ENCODE results near the gene VPS37B.

VPS37B gene

DNA sequence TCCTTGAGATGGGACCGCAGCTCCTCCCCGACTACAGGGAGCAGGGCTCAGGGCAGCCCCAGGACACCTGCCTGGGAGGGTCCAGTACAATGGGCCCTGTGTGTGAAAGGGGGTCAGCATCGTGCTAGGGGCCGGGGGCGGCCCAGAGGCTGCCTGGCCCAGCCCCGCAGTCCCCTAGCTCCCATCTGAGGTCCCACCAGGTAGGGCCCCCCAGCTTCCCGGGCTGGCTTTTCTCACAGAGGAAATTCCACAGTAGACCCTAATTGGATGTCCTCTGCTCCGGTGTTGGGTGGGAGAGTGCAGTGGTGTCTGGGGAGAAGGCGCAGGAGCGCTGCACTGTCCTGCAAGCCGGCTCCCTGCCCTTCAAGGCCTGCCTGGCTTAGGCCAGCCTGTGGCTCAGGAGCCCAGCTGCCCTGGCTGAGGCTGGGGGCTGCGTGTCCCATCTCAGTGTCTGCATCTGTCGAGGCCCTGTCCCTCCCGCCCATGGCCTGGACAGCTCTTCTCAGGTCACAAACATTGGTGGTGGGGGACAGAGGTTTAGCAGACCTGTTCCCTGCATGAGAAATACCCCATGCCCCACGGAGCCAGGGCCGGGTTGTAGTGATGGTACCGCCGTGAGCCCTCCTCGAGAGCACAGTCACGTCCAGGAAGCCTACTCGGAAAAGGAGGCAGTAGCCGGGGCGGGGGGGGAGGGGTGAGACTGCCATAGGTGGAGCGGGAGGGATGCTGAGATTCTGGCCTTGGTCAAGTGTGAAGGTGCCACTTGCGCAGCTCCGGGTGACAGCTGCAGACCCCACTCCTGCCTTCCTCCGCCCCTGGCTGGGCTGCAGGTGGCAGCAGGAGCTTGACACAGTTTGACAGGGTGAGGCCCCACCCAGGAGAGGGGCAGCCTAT lies 49.1 kb downstream of the VPS37B start:
- DNase-seq (ENCODE audit: low spot score): no peak

DNA sequence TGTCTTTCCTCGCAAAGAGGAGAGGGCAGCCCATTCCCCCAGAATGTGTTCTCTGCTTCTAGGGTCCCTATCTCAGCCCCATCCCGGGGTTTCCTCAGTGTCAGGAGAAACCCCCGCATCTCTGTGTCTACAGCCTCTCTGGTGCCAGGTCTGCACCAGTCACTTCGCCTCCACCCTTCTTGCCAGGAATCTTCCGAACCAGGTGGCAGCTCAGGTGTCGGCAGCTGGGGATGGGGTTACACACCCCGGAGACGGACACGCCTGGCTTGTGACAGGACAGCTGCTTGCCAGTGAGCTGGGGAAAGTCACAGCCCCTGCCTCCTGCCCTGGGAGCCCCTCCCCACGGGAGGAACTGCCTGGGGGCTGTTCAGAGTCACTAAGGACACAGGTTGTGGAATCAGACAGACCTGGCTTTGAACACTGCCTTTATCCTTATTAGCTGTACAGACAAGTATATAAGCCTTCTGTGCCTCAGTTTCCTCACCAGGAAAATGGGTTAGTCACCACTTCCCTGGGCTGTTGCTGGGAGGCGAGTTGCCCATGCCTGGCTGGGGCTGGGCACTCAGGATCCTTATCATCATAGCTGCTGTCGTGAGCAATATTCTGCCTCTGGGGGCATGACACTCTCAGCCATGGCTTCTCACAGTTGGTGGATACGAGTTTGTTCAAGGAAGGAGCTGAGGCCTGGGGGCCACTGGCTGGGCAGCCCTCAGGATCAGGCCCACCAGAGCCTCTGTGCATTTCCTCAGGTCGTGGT lies 49.9 kb downstream of the VPS37B start:
- no peak for DNase-seq (ENCODE audit: low spot score)

More for the DNA sequence above, 49.1 kb downstream of the VPS37B start:
- TF ChIP-seq, protein P1, sequence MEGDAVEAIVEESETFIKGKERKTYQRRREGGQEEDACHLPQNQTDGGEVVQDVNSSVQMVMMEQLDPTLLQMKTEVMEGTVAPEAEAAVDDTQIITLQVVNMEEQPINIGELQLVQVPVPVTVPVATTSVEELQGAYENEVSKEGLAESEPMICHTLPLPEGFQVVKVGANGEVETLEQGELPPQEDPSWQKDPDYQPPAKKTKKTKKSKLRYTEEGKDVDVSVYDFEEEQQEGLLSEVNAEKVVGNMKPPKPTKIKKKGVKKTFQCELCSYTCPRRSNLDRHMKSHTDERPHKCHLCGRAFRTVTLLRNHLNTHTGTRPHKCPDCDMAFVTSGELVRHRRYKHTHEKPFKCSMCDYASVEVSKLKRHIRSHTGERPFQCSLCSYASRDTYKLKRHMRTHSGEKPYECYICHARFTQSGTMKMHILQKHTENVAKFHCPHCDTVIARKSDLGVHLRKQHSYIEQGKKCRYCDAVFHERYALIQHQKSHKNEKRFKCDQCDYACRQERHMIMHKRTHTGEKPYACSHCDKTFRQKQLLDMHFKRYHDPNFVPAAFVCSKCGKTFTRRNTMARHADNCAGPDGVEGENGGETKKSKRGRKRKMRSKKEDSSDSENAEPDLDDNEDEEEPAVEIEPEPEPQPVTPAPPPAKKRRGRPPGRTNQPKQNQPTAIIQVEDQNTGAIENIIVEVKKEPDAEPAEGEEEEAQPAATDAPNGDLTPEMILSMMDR (IDR thresholded peaks at IDR 0.05; ENCODE audit: extremely low read depth, missing control alignments): no peak

DNA sequence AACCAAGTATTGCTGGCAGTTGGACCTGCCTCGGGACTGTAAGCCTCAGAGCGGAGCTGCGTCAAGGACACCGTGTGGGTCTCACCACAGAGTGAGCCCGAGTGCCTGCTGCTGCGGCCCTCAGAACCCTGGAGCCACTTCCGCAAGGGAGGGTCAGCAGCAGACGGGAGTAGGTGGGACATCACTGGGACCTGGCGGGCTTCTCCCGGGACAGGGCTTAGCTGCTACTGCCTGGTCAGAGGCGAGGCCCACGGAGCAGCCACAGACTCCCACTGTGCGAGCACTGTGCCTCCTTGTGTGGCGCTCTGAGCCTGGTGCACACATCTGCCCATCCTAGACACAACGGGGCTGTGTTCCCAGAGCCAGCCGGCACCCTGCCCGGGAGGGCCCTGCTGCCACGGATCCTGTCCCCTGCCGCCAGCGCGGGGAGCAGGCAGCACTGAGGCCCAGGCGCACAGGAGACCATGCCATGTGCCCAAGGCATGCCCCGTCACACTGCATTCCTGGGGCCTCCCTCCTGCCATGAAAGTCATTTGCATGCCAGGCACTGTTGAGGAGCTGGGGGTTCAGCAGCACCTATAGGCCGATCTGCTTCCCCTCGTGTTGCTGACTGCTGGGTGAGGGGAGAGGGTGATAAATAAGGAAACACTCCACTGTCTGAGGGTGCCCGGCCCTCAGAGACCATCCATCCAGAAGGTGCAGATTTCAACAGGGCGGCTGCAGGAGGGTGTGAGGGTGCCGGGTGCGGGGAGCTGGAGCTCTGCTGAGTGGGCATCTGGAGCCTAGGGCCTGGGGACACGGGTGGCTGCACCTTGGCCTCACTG lies 50.7 kb downstream of the VPS37B start:
- TF ChIP-seq, protein P1 (IDR thresholded peaks at IDR 0.05; ENCODE audit: extremely low read depth, missing control alignments): no peak
- no peak for DNase-seq (ENCODE audit: low spot score)

More for the DNA sequence above, 49.9 kb downstream of the VPS37B start:
- TF ChIP-seq, protein P1 (IDR thresholded peaks at IDR 0.05; ENCODE audit: extremely low read depth, missing control alignments): no peak

DNA sequence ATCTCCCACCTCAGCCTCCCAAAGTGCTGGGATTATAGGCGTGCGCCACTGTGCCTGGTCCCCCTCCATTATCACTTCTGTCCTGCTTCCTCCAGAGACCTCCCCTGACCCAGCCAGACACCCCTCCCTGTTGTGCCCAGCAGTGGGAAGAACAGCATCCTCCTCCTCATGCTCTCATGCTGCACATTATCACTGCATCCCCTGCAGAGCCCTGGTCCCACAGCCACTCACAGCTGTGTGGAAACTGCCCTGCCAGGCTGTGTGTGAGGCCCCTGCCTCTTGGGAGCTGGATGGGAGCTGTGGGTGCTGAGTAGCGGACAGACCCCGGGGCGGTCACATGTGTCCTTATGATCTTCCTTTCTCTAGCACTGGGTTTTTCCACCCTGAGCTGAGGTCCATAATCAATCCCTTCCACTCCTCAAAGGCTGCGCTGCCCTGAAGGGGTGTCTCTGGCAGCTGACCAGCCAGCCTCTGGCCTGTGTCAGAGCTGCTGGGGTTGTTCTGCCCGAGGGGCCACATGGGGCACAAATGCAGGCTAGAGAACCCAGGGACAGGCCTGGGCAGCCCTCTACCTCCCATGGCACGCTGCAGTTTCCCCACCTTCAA lies 51.5 kb downstream of the VPS37B start:
- DNase-seq (ENCODE audit: low spot score): no peak
- TF ChIP-seq, protein P1 (IDR thresholded peaks at IDR 0.05; ENCODE audit: extremely low read depth, missing control alignments): no peak

DNA sequence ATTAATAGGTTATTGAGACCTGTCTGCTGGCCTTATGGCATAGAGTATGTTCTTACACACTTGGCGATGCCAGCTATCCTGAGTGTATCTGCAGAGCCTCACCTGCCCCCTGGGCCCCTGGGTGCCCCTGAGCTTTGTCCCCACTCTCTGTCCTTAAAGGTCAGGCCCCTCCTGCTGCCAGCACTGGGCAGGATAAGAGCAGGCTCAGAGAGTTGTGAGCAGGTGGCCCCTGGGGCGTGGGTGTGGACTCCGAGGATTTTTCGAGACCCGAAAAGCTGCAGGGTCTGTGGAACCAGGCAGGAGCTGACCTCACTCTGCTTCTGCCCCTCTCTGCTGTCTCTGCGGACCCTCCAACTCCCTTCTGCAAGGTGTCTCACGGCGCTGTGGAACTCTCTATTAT lies 52.5 kb downstream of the VPS37B start:
- TF ChIP-seq, protein P1 (IDR thresholded peaks at IDR 0.05; ENCODE audit: extremely low read depth, missing control alignments): no peak
- DNase-seq (ENCODE audit: low spot score): no peak

DNA sequence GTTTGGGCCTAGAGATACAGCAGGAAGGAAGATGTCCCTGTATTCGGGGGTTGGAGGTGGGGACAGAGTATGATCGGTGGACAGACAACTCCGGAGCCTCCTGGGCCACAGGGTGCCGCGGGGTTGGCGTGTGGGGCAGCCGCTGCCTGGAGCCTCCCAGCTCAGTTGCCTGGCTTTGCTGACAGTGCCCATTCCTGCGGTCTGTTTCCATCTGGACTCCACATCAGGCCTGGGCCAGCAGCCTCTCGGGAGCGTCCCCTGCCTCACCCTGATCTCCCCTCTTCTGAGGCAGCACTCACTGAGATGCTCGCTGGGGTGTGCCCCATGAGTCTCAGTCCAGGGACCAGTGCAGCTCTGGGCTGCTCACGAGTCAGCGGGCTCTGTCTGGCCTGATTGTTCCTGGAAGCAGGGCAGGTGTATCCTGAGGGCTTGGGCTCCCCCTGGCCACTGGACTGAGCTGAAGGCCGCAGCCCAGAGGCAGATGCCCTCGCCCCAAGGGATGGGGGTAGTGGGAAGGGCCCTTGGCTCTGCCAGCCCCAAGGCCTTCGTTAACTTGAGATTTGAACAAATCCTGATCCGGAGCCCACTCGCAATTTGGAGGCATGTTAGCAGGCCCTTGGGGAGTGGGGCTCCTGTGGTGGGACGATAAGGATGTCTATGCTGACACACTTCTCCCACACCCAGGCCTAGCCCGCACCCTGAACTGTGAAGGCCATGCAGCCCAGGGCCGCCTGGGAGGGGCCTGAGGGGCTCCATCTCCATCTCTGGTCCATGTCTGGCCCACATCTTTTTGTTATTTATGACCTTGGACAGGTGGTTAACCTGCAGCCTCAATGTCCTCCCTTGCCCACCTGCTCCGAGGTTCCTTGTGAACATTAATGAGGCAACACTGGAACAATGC lies 53.2 kb downstream of the VPS37B start:
- no peak for DNase-seq (ENCODE audit: low spot score)
- TF ChIP-seq, protein P1 (IDR thresholded peaks at IDR 0.05; ENCODE audit: extremely low read depth, missing control alignments): no peak
